ENCODE data around the gene GLUD2.

Gene GLUD2

GRCh38 chrX:121036137-121036536, 11.3 kb upstream of the GLUD2 start:
- Histone ChIP-seq H2AFZ (ENCODE audit: low read depth, low read length) (no peak overlapping the region), H3K4me3 (ENCODE audit: low read length) (no peak overlapping the region), H3K27me3 (ENCODE audit: low read depth, low read length) (no peaks in the 10 kb centered on the region), H3K4me2 (ENCODE audit: low read length) (no peak overlapping the region), H3K27ac (ENCODE audit: low read length) (no peak overlapping the region), H4K20me1 (ENCODE audit: insufficient read depth, low read length) (no peaks in the 10 kb centered on the region), H3K36me3 (replicated peaks; ENCODE audit: low read depth, low read length) (no peaks in the 10 kb centered on the region), H3K79me2 (ENCODE audit: low read length) (no peaks in the 10 kb centered on the region), H3K9me3 (ENCODE audit: insufficient read depth, low read length) (no peaks in the 10 kb centered on the region), H3K9ac (ENCODE audit: low read length) (no peak overlapping the region), H3K4me1 (ENCODE audit: low read length) (no peaks in the 10 kb centered on the region)
- TF ChIP-seq, protein P1, sequence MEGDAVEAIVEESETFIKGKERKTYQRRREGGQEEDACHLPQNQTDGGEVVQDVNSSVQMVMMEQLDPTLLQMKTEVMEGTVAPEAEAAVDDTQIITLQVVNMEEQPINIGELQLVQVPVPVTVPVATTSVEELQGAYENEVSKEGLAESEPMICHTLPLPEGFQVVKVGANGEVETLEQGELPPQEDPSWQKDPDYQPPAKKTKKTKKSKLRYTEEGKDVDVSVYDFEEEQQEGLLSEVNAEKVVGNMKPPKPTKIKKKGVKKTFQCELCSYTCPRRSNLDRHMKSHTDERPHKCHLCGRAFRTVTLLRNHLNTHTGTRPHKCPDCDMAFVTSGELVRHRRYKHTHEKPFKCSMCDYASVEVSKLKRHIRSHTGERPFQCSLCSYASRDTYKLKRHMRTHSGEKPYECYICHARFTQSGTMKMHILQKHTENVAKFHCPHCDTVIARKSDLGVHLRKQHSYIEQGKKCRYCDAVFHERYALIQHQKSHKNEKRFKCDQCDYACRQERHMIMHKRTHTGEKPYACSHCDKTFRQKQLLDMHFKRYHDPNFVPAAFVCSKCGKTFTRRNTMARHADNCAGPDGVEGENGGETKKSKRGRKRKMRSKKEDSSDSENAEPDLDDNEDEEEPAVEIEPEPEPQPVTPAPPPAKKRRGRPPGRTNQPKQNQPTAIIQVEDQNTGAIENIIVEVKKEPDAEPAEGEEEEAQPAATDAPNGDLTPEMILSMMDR (IDR thresholded peaks at IDR 0.05; ENCODE audit: low read depth, low read length): no peak
- TF ChIP-seq EZH2phosphoT487 (IDR thresholded peaks at IDR 0.05; ENCODE audit: low read depth): no peak

- Histone ChIP-seq H3K27ac (ENCODE audit: low read length) (no peak overlapping the region), H3K4me2 (ENCODE audit: low read length) (no peak overlapping the region), H3K36me3 (replicated peaks; ENCODE audit: low read depth, low read length) (no peaks in the 10 kb centered on the region), H3K4me3 (ENCODE audit: low read length) (no peak overlapping the region), H3K79me2 (ENCODE audit: low read length) (no peaks in the 10 kb centered on the region), H3K9me3 (ENCODE audit: insufficient read depth, low read length) (no peaks in the 10 kb centered on the region), H3K27me3 (ENCODE audit: low read depth, low read length) (no peaks in the 10 kb centered on the region), H4K20me1 (ENCODE audit: insufficient read depth, low read length) (no peaks in the 10 kb centered on the region), H3K4me1 (ENCODE audit: low read length) (no peaks in the 10 kb centered on the region), H2AFZ (ENCODE audit: low read depth, low read length) (no peak overlapping the region), H3K9ac (ENCODE audit: low read length) (no peak overlapping the region)
- TF ChIP-seq, protein P1 (IDR thresholded peaks at IDR 0.05; ENCODE audit: low read depth, low read length): no peak
- no peak for TF ChIP-seq EZH2phosphoT487 (IDR thresholded peaks at IDR 0.05; ENCODE audit: low read depth)
Observed at GRCh38 chrX:121036951-121037350, 10.5 kb upstream of the GLUD2 start.

DNA sequence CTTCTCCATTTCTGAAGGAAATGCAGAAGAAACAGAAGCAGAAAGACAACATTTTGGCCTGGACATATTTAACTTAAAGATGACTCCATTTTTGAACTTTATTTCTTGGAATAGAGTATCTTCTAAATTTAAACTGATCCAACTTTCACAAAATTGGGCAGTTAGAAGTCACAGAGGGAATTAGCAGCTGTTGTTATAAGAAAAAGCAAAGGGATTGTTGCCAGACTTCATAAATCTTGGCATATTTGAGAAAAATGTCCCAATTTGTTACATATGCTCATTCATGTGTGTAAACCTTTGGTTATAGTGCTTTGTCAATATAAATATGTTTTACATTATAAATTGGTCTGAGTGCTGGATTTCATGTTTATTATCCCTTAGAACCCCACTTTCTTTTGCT, 3.4 kb downstream of the GLUD2 start:
- H3K27ac ChIP-seq (ENCODE audit: low read length): no peak overlapping the region
- no peaks in the 10 kb centered on the region for H4K20me1 ChIP-seq (ENCODE audit: insufficient read depth, low read length)
- no peak overlapping the region for H3K4me2 ChIP-seq (ENCODE audit: low read length)
- H2AFZ ChIP-seq (ENCODE audit: low read depth, low read length): no peak overlapping the region
- no peaks in the 10 kb centered on the region for H3K36me3 ChIP-seq (replicated peaks; ENCODE audit: low read depth, low read length)
- TF ChIP-seq EZH2phosphoT487 (IDR thresholded peaks at IDR 0.05; ENCODE audit: low read depth): no peak
- TF ChIP-seq, protein P1 (IDR thresholded peaks at IDR 0.05; ENCODE audit: low read depth, low read length): no peak
- no peaks in the 10 kb centered on the region for H3K4me1 ChIP-seq (ENCODE audit: low read length)
- H3K27me3 ChIP-seq (ENCODE audit: low read depth, low read length): no peaks in the 10 kb centered on the region
- H3K79me2 ChIP-seq (ENCODE audit: low read length): no peaks in the 10 kb centered on the region
- no peak overlapping the region for H3K9ac ChIP-seq (ENCODE audit: low read length)
- no peak overlapping the region for H3K4me3 ChIP-seq (ENCODE audit: low read length)
- H3K9me3 ChIP-seq (ENCODE audit: insufficient read depth, low read length): no peaks in the 10 kb centered on the region

GRCh38 chrX:121052122-121052521, 4.7 kb downstream of the GLUD2 start:
- TF ChIP-seq EZH2phosphoT487 (IDR thresholded peaks at IDR 0.05; ENCODE audit: low read depth): no peak
- TF ChIP-seq, protein P1 (IDR thresholded peaks at IDR 0.05; ENCODE audit: low read depth, low read length): no peak
- H3K4me3 ChIP-seq (ENCODE audit: low read length): no peak overlapping the region
- no peaks in the 10 kb centered on the region for H3K79me2 ChIP-seq (ENCODE audit: low read length)
- H3K27me3 ChIP-seq (ENCODE audit: low read depth, low read length): no peaks in the 10 kb centered on the region
- H4K20me1 ChIP-seq (ENCODE audit: insufficient read depth, low read length): no peaks in the 10 kb centered on the region
- H3K4me2 ChIP-seq (ENCODE audit: low read length): no peak overlapping the region
- H3K27ac ChIP-seq (ENCODE audit: low read length): no peak overlapping the region
- no peak overlapping the region for H3K9ac ChIP-seq (ENCODE audit: low read length)
- no peaks in the 10 kb centered on the region for H3K9me3 ChIP-seq (ENCODE audit: insufficient read depth, low read length)
- no peaks in the 10 kb centered on the region for H3K36me3 ChIP-seq (replicated peaks; ENCODE audit: low read depth, low read length)
- H3K4me1 ChIP-seq (ENCODE audit: low read length): no peaks in the 10 kb centered on the region
- no peak overlapping the region for H2AFZ ChIP-seq (ENCODE audit: low read depth, low read length)
